Liver (tissue), 3 donors: Measurements from ENCODE around the gene SLC38A1.

ENCODE experiments used
- JUND ChIP-seq, 2 donors: IDR thresholded peaks; 2 replicates each; pipeline ENCODE4 v1.6.1; 2016; ENCODE audit warnings: antibody characterized with exemption in 2 of 2
- REST ChIP-seq: IDR thresholded peaks from 2 replicates; pipeline ENCODE4 v1.6.1; 2016; ENCODE audit warnings: antibody characterized with exemption, mild to moderate bottlenecking
- RXRA ChIP-seq, 2 donors: IDR thresholded peaks; 2 replicates each; pipeline ENCODE4 v1.6.1; 2017 to 2018; ENCODE audit warnings: antibody characterized with exemption in 2 of 2, mild to moderate bottlenecking in 1 of 2
- TF ChIP-seq, protein P1 (sequence below): fragments of 150-350 bp; IDR thresholded peaks from 2 replicates; pipeline ENCODE4 v1.5.1; 2017; ENCODE audit warnings: improper control_type of control experiment, low read depth, low read length; ENCODE audit not compliant: missing input control
- donor health status: healthy.
- donor health status: healthy.

- TF ChIP-seq, protein P1, sequence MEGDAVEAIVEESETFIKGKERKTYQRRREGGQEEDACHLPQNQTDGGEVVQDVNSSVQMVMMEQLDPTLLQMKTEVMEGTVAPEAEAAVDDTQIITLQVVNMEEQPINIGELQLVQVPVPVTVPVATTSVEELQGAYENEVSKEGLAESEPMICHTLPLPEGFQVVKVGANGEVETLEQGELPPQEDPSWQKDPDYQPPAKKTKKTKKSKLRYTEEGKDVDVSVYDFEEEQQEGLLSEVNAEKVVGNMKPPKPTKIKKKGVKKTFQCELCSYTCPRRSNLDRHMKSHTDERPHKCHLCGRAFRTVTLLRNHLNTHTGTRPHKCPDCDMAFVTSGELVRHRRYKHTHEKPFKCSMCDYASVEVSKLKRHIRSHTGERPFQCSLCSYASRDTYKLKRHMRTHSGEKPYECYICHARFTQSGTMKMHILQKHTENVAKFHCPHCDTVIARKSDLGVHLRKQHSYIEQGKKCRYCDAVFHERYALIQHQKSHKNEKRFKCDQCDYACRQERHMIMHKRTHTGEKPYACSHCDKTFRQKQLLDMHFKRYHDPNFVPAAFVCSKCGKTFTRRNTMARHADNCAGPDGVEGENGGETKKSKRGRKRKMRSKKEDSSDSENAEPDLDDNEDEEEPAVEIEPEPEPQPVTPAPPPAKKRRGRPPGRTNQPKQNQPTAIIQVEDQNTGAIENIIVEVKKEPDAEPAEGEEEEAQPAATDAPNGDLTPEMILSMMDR = no peak
- no peak for TF ChIP-seq JUND (IDR thresholded peaks at IDR 0.05)
- TF ChIP-seq REST = no peak
- no peak for TF ChIP-seq RXRA (IDR thresholded peaks at IDR 0.05)
These were observed 121.7 kb downstream of the SLC38A1 start for GRCh38 chr12:46147144-46147543.
